HG02870 (cell line): ENCODE results near the gene GPR157.

Source experiments
- ATAC-seq: cut with Tn5 transposase; IDR thresholded peaks from one replicate; pipeline ENCODE4 v1.9.1; 2021; ENCODE audit warnings: mild to moderate bottlenecking, moderate library complexity; ENCODE audit not compliant: unreplicated experiment

Gene GPR157

DNA sequence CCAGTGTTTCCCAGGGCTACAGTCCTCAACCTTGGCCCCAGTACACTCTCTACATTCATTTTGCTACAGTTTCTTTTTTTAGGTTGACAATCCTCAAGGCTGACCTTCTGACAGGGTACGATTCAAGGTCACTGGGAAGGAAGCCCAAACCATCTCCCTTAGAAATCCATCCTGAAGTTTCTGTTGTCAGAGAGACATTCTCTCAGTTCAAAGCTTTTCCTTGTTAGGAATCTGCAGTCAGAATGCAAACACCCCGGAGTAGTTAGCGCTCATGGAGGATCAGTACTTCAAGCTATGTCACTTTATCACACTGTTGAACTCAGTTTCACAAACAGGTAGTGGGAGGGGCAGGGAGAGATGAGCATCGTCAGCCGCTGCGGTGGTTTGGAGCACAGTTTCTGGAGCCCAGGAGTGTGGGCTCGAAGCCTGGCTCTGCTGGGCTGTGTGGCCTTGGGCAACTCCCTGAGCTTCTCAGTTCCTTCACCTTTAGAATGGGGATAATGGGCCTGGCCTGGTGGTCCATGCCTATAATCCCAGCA lies 63.6 kb downstream of the GPR157 start:
- no peak for ATAC-seq

GRCh38 chr1:9062846-9063245 lies 66.1 kb downstream of the GPR157 start:
- no peak for ATAC-seq

- ATAC-seq, result no peak
These were observed 66.9 kb downstream of the GPR157 start for GRCh38 chr1:9062021-9062471.

DNA sequence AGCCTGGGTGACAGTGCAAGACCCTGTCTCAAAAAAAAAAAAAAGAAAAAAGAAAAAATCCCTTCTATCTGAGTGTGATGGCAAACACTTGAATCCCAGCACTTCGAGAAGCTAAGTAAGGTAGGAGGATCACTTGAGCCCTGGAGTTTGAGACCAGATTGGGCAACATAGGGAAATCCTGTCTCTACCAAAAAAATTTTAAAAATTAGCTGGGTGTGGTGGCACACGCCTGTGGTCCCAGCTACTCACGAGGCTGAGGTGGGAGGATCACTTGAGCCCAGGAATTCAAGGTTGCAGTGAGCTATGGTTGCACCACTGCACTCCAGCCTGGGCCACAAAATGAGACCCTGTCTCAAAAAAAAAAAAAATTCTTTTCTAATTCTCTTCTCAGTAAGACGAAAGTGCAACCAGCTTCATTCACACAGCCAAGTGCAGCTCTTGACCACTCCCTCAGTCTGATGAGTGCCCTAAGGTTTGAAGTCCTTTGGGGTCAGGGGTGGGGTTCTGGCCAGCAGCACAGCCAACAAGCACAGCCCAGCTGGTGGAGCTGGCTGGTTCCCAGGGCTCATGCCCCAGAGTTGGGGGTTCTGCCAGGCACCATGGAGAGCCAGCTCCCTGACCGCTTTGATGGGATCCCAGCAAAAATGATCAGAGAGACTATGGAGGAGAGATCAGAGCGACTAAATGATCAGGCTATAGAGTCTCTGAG lies 67.5 kb downstream of the GPR157 start:
- no peak for ATAC-seq

- ATAC-seq, result no peak
These were observed 68.8 kb downstream of the GPR157 start for GRCh38 chr1:9059891-9060744.

- no peak for ATAC-seq
These were observed 70.4 kb downstream of the GPR157 start for GRCh38 chr1:9058465-9058864.

- no peak for ATAC-seq
These were observed 71.1 kb downstream of the GPR157 start for GRCh38 chr1:9057851-9058250.

DNA sequence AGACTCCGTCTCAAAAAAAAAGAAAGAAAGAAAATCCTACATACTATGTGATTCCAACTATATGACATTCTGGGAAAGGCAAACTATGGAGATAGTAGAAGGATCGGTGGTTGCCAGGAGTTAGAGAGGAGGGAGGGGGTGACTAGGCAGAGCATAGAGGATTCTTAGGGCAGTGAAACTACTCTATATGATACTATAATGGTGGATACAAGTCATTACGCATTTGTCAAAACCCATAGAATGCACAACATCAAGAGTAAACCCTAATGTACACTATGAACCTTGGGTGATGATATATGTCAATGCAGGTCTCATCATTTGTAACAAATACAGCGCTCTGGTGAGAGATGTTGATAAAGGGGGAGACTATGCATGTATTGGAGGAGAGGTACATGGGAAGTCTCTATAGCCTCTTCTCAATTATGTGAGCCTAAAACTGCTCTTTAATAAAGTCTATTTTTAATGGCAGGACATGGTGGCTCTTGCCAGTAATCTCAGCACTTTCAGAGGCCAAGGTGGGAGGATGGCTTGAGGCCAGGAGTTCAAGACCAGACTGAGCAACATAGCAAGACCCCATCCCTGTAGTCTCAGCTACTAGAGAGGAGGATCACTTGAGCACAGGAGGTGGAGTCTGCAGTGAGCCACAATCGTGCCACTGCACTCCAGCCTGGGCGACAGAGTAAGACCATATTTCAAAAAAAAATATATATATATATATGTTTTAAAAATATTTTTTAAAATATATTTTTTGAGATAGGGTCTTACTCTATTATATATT lies 76.4 kb downstream of the GPR157 start:
- ATAC-seq, result no peak

DNA sequence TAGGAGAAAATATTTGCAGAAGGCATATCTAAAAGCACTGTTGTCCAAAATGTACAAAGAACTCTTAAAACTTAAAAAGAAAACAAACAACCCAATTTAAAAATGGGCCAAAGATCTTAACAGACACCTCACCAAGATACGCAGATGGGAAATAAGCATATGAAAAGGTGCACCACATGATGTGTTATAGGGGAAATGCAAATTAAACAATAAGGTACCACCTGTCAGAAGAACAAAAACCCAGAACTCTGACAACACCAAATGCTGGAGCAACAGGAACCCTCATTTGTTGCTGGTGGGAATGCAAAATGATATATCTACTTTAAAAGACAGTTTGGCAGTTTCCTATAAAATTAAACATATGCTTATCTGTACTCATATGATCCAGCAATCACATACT lies 77.5 kb downstream of the GPR157 start:
- no peak for ATAC-seq

DNA sequence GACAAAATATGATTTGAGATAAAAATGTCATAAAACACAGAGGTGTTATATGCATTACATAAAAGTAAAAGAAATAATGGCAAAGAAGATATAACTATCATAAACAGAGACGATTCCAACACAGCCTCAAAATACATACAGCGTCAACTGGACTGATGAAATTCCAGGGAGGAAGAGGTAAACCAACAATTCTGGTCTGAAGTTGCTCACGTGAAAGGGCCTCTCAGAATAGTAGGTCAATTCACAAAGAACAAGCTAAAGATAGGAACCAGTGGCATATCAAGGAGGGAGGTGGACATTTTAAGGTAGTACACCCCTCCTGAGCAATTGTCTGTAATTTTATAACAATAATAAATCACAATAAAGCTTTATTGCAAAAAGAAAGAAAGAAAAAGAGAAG lies 78.1 kb downstream of the GPR157 start:
- ATAC-seq, result no peak
